Measurements from ENCODE around the gene SBF2. TPM values are rescaled to one million over a fixed set of nuclear protein-coding genes. Genes with fewer than 3 reads are reported as not detected.
"Not testable (repeated sequence)": the region's sequence is repeated elsewhere in the genome, so short reads cannot be mapped to it uniquely, and the experiment has no call there.

The SBF2 gene
- polyA plus RNA-seq, 4 donors, result 10.0 to 50.5 (median 15.1) TPM

- H3K4me1 ChIP-seq (ENCODE audit: control insufficient read depth in 3 of 3, insufficient read depth in 2 of 3, low read depth in 1 of 3, low read length in 2 of 3), result no peaks in the 10 kb centered on the region
- WGBS, 3 donors, result 92 to 97% (median 95%) methylated on average over 1 of the region's 1 CpG
- FAIRE-seq (no peak), DNase-seq (no peak)
- no peak overlapping the region for H3K4me3 ChIP-seq (ENCODE audit: low read depth in 1 of 3, low read length in 3 of 3)
- peaks cover 0 to 2% (median 0%) of the 10 kb centered on the region in 3 donors for H3K36me3 ChIP-seq (ENCODE audit: control insufficient read depth in 3 of 3, insufficient read depth in 2 of 3, low read depth in 1 of 3, low read length in 3 of 3)
- no peaks in the 10 kb centered on the region for H3K27me3 ChIP-seq (ENCODE audit: control insufficient read depth in 3 of 3, insufficient read depth in 3 of 3, low read length in 3 of 3)
- no peak overlapping the region for H3K27ac ChIP-seq (ENCODE audit: low read depth in 1 of 3, low read length in 2 of 3)
- peaks cover 0 to 35% of the 10 kb centered on the region in 2 donors for H3K9me3 ChIP-seq (ENCODE audit: control insufficient read depth in 2 of 2, insufficient read depth in 1 of 2, low read depth in 1 of 2, low read length in 1 of 2)
Observed at GRCh38 chr11:10004526-10005113, 289.4 kb downstream of the SBF2 start.

- peaks cover 0 to 2% (median 0%) of the 10 kb centered on the region in 3 donors for H3K36me3 ChIP-seq (ENCODE audit: control insufficient read depth in 3 of 3, insufficient read depth in 2 of 3, low read depth in 1 of 3, low read length in 3 of 3)
- peaks cover 0 to 17% of the 10 kb centered on the region in 2 donors for H3K9me3 ChIP-seq (ENCODE audit: control insufficient read depth in 2 of 2, insufficient read depth in 1 of 2, low read depth in 1 of 2, low read length in 1 of 2)
- no peak overlapping the region for H3K4me3 ChIP-seq (ENCODE audit: low read depth in 1 of 3, low read length in 3 of 3)
- FAIRE-seq, result peak; percentile 39
- no peak overlapping the region for H3K27ac ChIP-seq (ENCODE audit: low read depth in 1 of 3, low read length in 2 of 3)
- DNase-seq, result no peak
- no peaks in the 10 kb centered on the region for H3K4me1 ChIP-seq (ENCODE audit: control insufficient read depth in 3 of 3, insufficient read depth in 2 of 3, low read depth in 1 of 3, low read length in 2 of 3)
- H3K27me3 ChIP-seq (ENCODE audit: control insufficient read depth in 3 of 3, insufficient read depth in 3 of 3, low read length in 3 of 3), result no peaks in the 10 kb centered on the region
- WGBS, 3 donors, result 82 to 86% (median 85%) methylated on average over 1 of the region's 1 CpG
Observed at GRCh38 chr11:10002221-10002620, 291.8 kb downstream of the SBF2 start.

- FAIRE-seq, result no peak
- WGBS, 3 donors, result 88 to 92% (median 89%) methylated on average over 3 of the region's 3 CpGs
- no peaks in the 10 kb centered on the region for H3K27me3 ChIP-seq (ENCODE audit: control insufficient read depth in 3 of 3, insufficient read depth in 3 of 3, low read length in 3 of 3)
Observed at GRCh38 chr11:9992306-9992705, 301.7 kb downstream of the SBF2 start.

GRCh38 chr11:9990221-9990973 lies 303.6 kb downstream of the SBF2 start:
- H3K27me3 ChIP-seq (ENCODE audit: control insufficient read depth in 3 of 3, insufficient read depth in 3 of 3, low read length in 3 of 3), result no peaks in the 10 kb centered on the region
- H3K4me3 ChIP-seq (ENCODE audit: low read depth in 1 of 3, low read length in 3 of 3), result no peak overlapping the region
- H3K36me3 ChIP-seq (ENCODE audit: control insufficient read depth in 3 of 3, insufficient read depth in 2 of 3, low read depth in 1 of 3, low read length in 3 of 3), result peaks cover 0 to 4% (median 0%) of the 10 kb centered on the region in 3 donors
- WGBS, 3 donors, result 74 to 85% (median 80%) methylated on average over 4 of the region's 4 CpGs
- no peak overlapping the region for H3K27ac ChIP-seq (ENCODE audit: low read depth in 1 of 3, low read length in 2 of 3)
- DNase-seq, result no peak
- no peak for FAIRE-seq
- H3K4me1 ChIP-seq (ENCODE audit: control insufficient read depth in 3 of 3, insufficient read depth in 2 of 3, low read depth in 1 of 3, low read length in 2 of 3), result no peaks in the 10 kb centered on the region
- no peaks in the 10 kb centered on the region for H3K9me3 ChIP-seq (ENCODE audit: control insufficient read depth in 2 of 2, insufficient read depth in 1 of 2, low read depth in 1 of 2, low read length in 1 of 2)

More at GRCh38 chr11:9992306-9992705, 301.7 kb downstream of the SBF2 start:
- no peaks in the 10 kb centered on the region for H3K4me1 ChIP-seq (ENCODE audit: control insufficient read depth in 3 of 3, insufficient read depth in 2 of 3, low read depth in 1 of 3, low read length in 2 of 3)
- H3K4me3 ChIP-seq (ENCODE audit: low read depth in 1 of 3, low read length in 3 of 3), result no peak overlapping the region
- H3K36me3 ChIP-seq (ENCODE audit: control insufficient read depth in 3 of 3, insufficient read depth in 2 of 3, low read depth in 1 of 3, low read length in 3 of 3), result peaks cover 0 to 6% (median 0%) of the 10 kb centered on the region in 3 donors
- DNase-seq, result no peak
- no peaks in the 10 kb centered on the region for H3K9me3 ChIP-seq (ENCODE audit: control insufficient read depth in 2 of 2, insufficient read depth in 1 of 2, low read depth in 1 of 2, low read length in 1 of 2)
- no peak overlapping the region for H3K27ac ChIP-seq (ENCODE audit: low read depth in 1 of 3, low read length in 2 of 3)

- not testable (repeated sequence) for DNase-seq; H3K27me3 ChIP-seq (ENCODE audit: control insufficient read depth in 3 of 3, insufficient read depth in 3 of 3, low read length in 3 of 3); H3K27ac ChIP-seq (ENCODE audit: low read depth in 1 of 3, low read length in 2 of 3); FAIRE-seq; H3K4me1 ChIP-seq (ENCODE audit: control insufficient read depth in 3 of 3, insufficient read depth in 2 of 3, low read depth in 1 of 3, low read length in 2 of 3); H3K4me3 ChIP-seq (ENCODE audit: low read depth in 1 of 3, low read length in 3 of 3); H3K9me3 ChIP-seq (ENCODE audit: control insufficient read depth in 2 of 2, insufficient read depth in 1 of 2, low read depth in 1 of 2, low read length in 1 of 2)
- H3K36me3 ChIP-seq (ENCODE audit: control insufficient read depth in 3 of 3, insufficient read depth in 2 of 3, low read depth in 1 of 3, low read length in 3 of 3), result peaks cover 0 to 16% (median 0%) of the 10 kb centered on the region in 3 donors
- 84 to 91% (median 86%) methylated on average over 4 of the region's 4 CpGs for WGBS, 3 donors
Observed at GRCh38 chr11:9987303-9987702, 306.7 kb downstream of the SBF2 start.

- peaks cover 0 to 28% (median 0%) of the 10 kb centered on the region in 3 donors for H3K36me3 ChIP-seq (ENCODE audit: control insufficient read depth in 3 of 3, insufficient read depth in 2 of 3, low read depth in 1 of 3, low read length in 3 of 3)
- no peak overlapping the region for H3K4me3 ChIP-seq (ENCODE audit: low read depth in 1 of 3, low read length in 3 of 3)
- H3K9me3 ChIP-seq (ENCODE audit: control insufficient read depth in 2 of 2, insufficient read depth in 1 of 2, low read depth in 1 of 2, low read length in 1 of 2), result no peaks in the 10 kb centered on the region
- no peak overlapping the region for H3K27ac ChIP-seq (ENCODE audit: low read depth in 1 of 3, low read length in 2 of 3)
- 92 to 95% (median 95%) methylated on average over 16 of the region's 16 CpGs for WGBS, 3 donors
- no peaks in the 10 kb centered on the region for H3K27me3 ChIP-seq (ENCODE audit: control insufficient read depth in 3 of 3, insufficient read depth in 3 of 3, low read length in 3 of 3)
- peak; percentile 13 to 18 for DNase-seq
- FAIRE-seq, result no peak
- no peaks in the 10 kb centered on the region for H3K4me1 ChIP-seq (ENCODE audit: control insufficient read depth in 3 of 3, insufficient read depth in 2 of 3, low read depth in 1 of 3, low read length in 2 of 3)
Observed at GRCh38 chr11:9982796-9983579, 311.0 kb downstream of the SBF2 start.

- no peak for DNase-seq
- Histone ChIP-seq H3K27ac (ENCODE audit: low read depth in 1 of 3, low read length in 2 of 3) (no peak overlapping the region), H3K9me3 (ENCODE audit: control insufficient read depth in 2 of 2, insufficient read depth in 1 of 2, low read depth in 1 of 2, low read length in 1 of 2) (no peaks in the 10 kb centered on the region), H3K4me3 (ENCODE audit: low read depth in 1 of 3, low read length in 3 of 3) (no peak overlapping the region), H3K36me3 (ENCODE audit: control insufficient read depth in 3 of 3, insufficient read depth in 2 of 3, low read depth in 1 of 3, low read length in 3 of 3) (peaks cover 0 to 28% (median 0%) of the 10 kb centered on the region in 3 donors), H3K27me3 (ENCODE audit: control insufficient read depth in 3 of 3, insufficient read depth in 3 of 3, low read length in 3 of 3) (no peaks in the 10 kb centered on the region), H3K4me1 (ENCODE audit: control insufficient read depth in 3 of 3, insufficient read depth in 2 of 3, low read depth in 1 of 3, low read length in 2 of 3) (no peaks in the 10 kb centered on the region)
- FAIRE-seq, result no peak
- WGBS, 3 donors, result 80 to 89% (median 88%) methylated on average over 6 of the region's 6 CpGs
Observed at GRCh38 chr11:9982127-9982795, 311.8 kb downstream of the SBF2 start.

- WGBS, 3 donors, result 90 to 100% (median 95%) methylated on average over 1 of the region's 1 CpG
- Histone ChIP-seq H3K9me3 (ENCODE audit: control insufficient read depth in 2 of 2, insufficient read depth in 1 of 2, low read depth in 1 of 2, low read length in 1 of 2) (no peaks in the 10 kb centered on the region), H3K27ac (ENCODE audit: low read depth in 1 of 3, low read length in 2 of 3) (no peak overlapping the region), H3K36me3 (ENCODE audit: control insufficient read depth in 3 of 3, insufficient read depth in 2 of 3, low read depth in 1 of 3, low read length in 3 of 3) (peaks cover 0 to 32% (median 0%) of the 10 kb centered on the region in 3 donors), H3K4me1 (ENCODE audit: control insufficient read depth in 3 of 3, insufficient read depth in 2 of 3, low read depth in 1 of 3, low read length in 2 of 3) (no peaks in the 10 kb centered on the region), H3K4me3 (ENCODE audit: low read depth in 1 of 3, low read length in 3 of 3) (no peak overlapping the region), H3K27me3 (ENCODE audit: control insufficient read depth in 3 of 3, insufficient read depth in 3 of 3, low read length in 3 of 3) (no peaks in the 10 kb centered on the region)
- FAIRE-seq (no peak), DNase-seq (no peak)
Observed at GRCh38 chr11:9980931-9981330, 313.1 kb downstream of the SBF2 start.

Data from small intestine (tissue), 7 donors.